Hepatocyte (in vitro differentiated cells): ENCODE measurements around the gene PI4KA. TPM values are rescaled to one million over a fixed set of nuclear protein-coding genes. Genes with fewer than 3 reads are reported as not detected.

ENCODE experiments used
- DNase-seq: peaks from one replicate; pipeline ENCODE4 v3.0.0-alpha.2; 2016; ENCODE audit warnings: low spot score
- H2AFZ ChIP-seq: fragments of 200-600 bp; sonication (generic); 2 replicates; pipeline ENCODE4 v1.6.0; 2016; ENCODE audit warnings: antibody characterized with exemption, mild to moderate bottlenecking
- H3K27ac ChIP-seq: fragments of 200-600 bp; sonication (generic); 2 replicates; pipeline ENCODE4 v1.5.1; 2016; ENCODE audit warnings: mild to moderate bottlenecking
- H3K27me3 ChIP-seq: fragments of 200-600 bp; sonication (generic); 2 replicates; pipeline ENCODE4 v1.6.1; 2016
- H3K36me3 ChIP-seq: fragments of 200-600 bp; sonication (generic); replicated peaks from 2 replicates; pipeline ENCODE4 v1.5.1; 2016; ENCODE audit warnings: low read depth; ENCODE audit not compliant: insufficient read depth
- H3K4me1 ChIP-seq: fragments of 200-600 bp; sonication (generic); 2 replicates; pipeline ENCODE4 v1.5.1; 2016; ENCODE audit warnings: mild to moderate bottlenecking, moderate library complexity; ENCODE audit not compliant: insufficient read depth
- H3K4me2 ChIP-seq: fragments of 200-600 bp; sonication (generic); 2 replicates; pipeline ENCODE4 v1.6.0; 2016
- H3K4me3 ChIP-seq: fragments of 200-600 bp; sonication (generic); 2 replicates; pipeline ENCODE4 v1.5.1; 2016; ENCODE audit warnings: mild to moderate bottlenecking
- H3K79me2 ChIP-seq: fragments of 200-600 bp; sonication (generic); 2 replicates; pipeline ENCODE4 v1.6.0; 2017; ENCODE audit warnings: mild to moderate bottlenecking
- H3K9me2 ChIP-seq: fragments of 200-600 bp; sonication (generic); replicated peaks from 2 replicates; pipeline ENCODE4 v1.6.0; 2017; ENCODE audit warnings: mild to moderate bottlenecking; ENCODE audit not compliant: insufficient read depth
- H3K9me3 ChIP-seq: fragments of 200-600 bp; sonication (generic); 2 replicates; pipeline ENCODE4 v1.5.1; 2016; ENCODE audit warnings: low read depth, mild to moderate bottlenecking
- H4K20me1 ChIP-seq: fragments of 200-600 bp; sonication (generic); 2 replicates; pipeline ENCODE4 v1.6.0; 2016; ENCODE audit warnings: mild to moderate bottlenecking; ENCODE audit not compliant: insufficient read depth, poor library complexity, severe bottlenecking
- EZH2 ChIP-seq: fragments of 200-600 bp; sonication (generic); IDR thresholded peaks from 2 replicates; pipeline ENCODE4 v1.6.1; 2016; ENCODE audit warnings: antibody characterized with exemption, mild to moderate bottlenecking, borderline replicate concordance
- EZH2phosphoT487 ChIP-seq: fragments of 200-600 bp; sonication (generic); IDR thresholded peaks from one replicate; pipeline ENCODE4 v1.6.1; 2018; ENCODE audit warnings: antibody characterized with exemption, mild to moderate bottlenecking, low read depth, moderate library complexity; ENCODE audit not compliant: unreplicated experiment, severe bottlenecking
- WGBS: methylation state at CpG from one replicate; pipeline ENCODE4 v1.1.6; 2016; ENCODE audit warnings: low lambda C conversion rate; ENCODE audit errors: missing lambda C conversion rate; 5-methylcytosine and 5-hydroxymethylcytosine counted together
- polyA plus RNA-seq: library from polyadenylated mRNA; unstranded; fragments of >200 nt; fragmentation: Nextera tagmentation; extraction: Ambion mirVana; gene quantifications from 2 replicates; pipeline ENCODE4 v1.2.1, GENCODE V29; 2016
- total RNA-seq: library from RNA; depleted of rRNA; stranded (reverse); fragments of >200 nt; gene quantifications from 2 replicates; pipeline ENCODE4 v1.2.3, GENCODE V29; 2014
- TF ChIP-seq, protein P1 (sequence below): fragments of 200-600 bp; sonication (generic); IDR thresholded peaks from 2 replicates; pipeline ENCODE4 v1.5.1; 2016; ENCODE audit warnings: antibody characterized with exemption, mild to moderate bottlenecking; ENCODE audit not compliant: poor library complexity

The PI4KA gene
- total and polyA plus RNA-seq, 2 experiments from 2014 or later, result 59.1 to 75.7 TPM

DNA sequence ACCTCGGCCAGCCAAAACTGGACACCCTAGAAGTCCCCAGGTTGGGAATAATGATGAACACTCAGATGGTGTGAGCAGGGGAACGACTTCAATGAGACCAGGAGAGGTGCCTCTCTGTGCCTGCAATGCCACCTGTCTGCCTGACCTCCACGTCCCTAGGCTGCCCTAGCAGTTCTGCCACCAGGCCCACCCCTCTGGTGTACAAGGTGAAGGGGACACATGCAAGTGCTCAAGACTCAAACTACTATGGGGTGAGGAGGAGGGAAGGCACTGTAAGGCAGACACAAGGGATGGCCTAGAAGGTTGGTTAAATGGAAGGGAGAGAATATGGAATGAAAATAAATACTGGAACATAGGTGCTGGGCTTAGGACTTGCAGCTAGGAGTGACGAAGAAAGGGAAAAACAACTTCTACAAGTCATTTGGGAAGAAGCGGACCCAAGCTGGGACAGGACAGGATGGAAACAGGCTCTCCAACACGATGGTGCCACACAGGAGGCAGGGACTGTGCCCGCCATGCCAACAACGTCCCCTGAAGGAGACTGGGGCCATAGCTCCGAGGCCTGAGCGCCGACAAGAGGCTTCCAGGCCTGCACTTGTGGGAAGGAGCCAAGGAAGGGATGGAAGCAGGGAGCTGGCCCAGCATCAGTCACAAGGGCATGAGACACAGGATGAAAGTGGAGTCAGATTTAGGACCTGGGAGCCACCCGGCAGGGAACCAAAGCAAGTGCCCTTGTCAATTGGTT is 66.2 kb downstream of the PI4KA start:
- no peak overlapping the region for H3K27ac ChIP-seq
- no peaks in the 10 kb centered on the region for H3K36me3 ChIP-seq
- no peak overlapping the region for H3K4me2 ChIP-seq
- no peak for TF ChIP-seq EZH2phosphoT487
- TF ChIP-seq EZH2, result no peak
- TF ChIP-seq, protein P1, sequence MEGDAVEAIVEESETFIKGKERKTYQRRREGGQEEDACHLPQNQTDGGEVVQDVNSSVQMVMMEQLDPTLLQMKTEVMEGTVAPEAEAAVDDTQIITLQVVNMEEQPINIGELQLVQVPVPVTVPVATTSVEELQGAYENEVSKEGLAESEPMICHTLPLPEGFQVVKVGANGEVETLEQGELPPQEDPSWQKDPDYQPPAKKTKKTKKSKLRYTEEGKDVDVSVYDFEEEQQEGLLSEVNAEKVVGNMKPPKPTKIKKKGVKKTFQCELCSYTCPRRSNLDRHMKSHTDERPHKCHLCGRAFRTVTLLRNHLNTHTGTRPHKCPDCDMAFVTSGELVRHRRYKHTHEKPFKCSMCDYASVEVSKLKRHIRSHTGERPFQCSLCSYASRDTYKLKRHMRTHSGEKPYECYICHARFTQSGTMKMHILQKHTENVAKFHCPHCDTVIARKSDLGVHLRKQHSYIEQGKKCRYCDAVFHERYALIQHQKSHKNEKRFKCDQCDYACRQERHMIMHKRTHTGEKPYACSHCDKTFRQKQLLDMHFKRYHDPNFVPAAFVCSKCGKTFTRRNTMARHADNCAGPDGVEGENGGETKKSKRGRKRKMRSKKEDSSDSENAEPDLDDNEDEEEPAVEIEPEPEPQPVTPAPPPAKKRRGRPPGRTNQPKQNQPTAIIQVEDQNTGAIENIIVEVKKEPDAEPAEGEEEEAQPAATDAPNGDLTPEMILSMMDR, result no peak
- H3K4me1 ChIP-seq, result no peaks in the 10 kb centered on the region
- H3K9me3 ChIP-seq, result no peaks in the 10 kb centered on the region
- H4K20me1 ChIP-seq, result no peaks in the 10 kb centered on the region
- no peaks in the 10 kb centered on the region for H3K27me3 ChIP-seq
- no peak for DNase-seq
- 97% methylated on average over 12 of the region's 12 CpGs for WGBS
- no peak overlapping the region for H2AFZ ChIP-seq
- no peaks in the 10 kb centered on the region for H3K79me2 ChIP-seq
- H3K4me3 ChIP-seq, result no peak overlapping the region
- H3K9me2 ChIP-seq, result no peaks in the 10 kb centered on the region

DNA sequence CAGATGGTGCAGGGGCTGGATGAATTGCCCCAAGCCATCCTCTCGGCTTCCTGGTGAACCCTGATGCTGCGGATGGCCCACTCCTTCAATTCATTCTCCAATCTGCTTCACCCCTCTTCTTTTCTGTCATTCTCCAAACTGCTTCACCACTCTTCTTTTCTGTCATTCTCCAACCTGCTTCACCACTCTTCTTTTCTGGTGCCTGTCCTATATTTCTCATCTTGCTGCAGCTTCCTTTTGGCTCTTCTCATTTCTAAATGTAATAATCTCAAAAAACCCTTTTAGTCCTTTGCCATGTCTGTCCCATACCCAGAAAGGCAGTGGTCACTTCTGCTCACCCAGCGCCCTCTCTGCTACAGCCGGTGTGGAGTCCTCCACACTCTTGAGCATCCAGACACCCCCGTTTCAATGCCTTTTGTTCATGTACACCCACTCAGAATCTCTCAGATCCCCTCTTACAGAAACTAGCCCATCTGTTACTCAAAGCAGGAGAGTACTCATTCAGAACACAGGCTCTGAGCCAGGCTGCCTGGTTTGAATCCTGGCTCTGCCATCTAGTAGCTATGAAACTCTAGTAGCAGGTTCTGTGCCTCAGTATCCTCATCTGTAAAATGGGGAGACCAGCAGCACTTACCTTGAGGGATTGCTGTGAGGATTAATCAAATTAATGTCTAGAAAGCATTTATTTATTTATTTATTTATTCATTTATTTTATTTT is 69.8 kb downstream of the PI4KA start:
- DNase-seq, result no peak
- TF ChIP-seq, protein P1, result no peak
- TF ChIP-seq EZH2, result no peak
- TF ChIP-seq EZH2phosphoT487, result no peak
- H4K20me1 ChIP-seq, result no peaks in the 10 kb centered on the region
- 94% methylated on average over 5 of the region's 5 CpGs for WGBS
- no peaks in the 10 kb centered on the region for H3K27me3 ChIP-seq
- H3K79me2 ChIP-seq, result no peaks in the 10 kb centered on the region
- H3K27ac ChIP-seq, result no peak overlapping the region
- no peaks in the 10 kb centered on the region for H3K36me3 ChIP-seq
- no peaks in the 10 kb centered on the region for H3K4me1 ChIP-seq
- no peak overlapping the region for H3K4me3 ChIP-seq
- H3K9me3 ChIP-seq, result no peaks in the 10 kb centered on the region
- H3K4me2 ChIP-seq, result no peak overlapping the region
- no peaks in the 10 kb centered on the region for H3K9me2 ChIP-seq
- no peak overlapping the region for H2AFZ ChIP-seq

GRCh38 chr22:20787746-20788626 is 70.6 kb downstream of the PI4KA start:
- Histone ChIP-seq H3K4me3 (no peak overlapping the region), H3K79me2 (no peaks in the 10 kb centered on the region), H3K36me3 (no peaks in the 10 kb centered on the region), H3K4me2 (no peak overlapping the region), H4K20me1 (no peaks in the 10 kb centered on the region), H3K9me3 (no peaks in the 10 kb centered on the region), H2AFZ (no peak overlapping the region), H3K27ac (no peak overlapping the region), H3K4me1 (no peaks in the 10 kb centered on the region), H3K27me3 (no peaks in the 10 kb centered on the region), H3K9me2 (no peaks in the 10 kb centered on the region)
- 94% methylated on average over 4 of the region's 4 CpGs for WGBS
- no peak for DNase-seq
- TF ChIP-seq EZH2 (no peak), EZH2phosphoT487 (no peak)
- TF ChIP-seq, protein P1, result no peak
